ENCODE data around the gene CNTLN. TPM values are rescaled to one million over a fixed set of nuclear protein-coding genes. Genes with fewer than 3 reads are reported as not detected.

Gene CNTLN
- total RNA-seq, 1 donor from 2014 or later, result 7.8 TPM

- Mint-ChIP-seq H3K4me1 (ENCODE audit: low read depth) (peaks cover 24% of the 10 kb centered on the region), H3K4me3 (ENCODE audit: unreplicated experiment) (peak overlapping the region; percentile 89), H3K36me3 (ENCODE audit: low read depth) (no peaks in the 10 kb centered on the region), H3K27me3 (ENCODE audit: low read depth) (no peaks in the 10 kb centered on the region), H3K9me3 (ENCODE audit: low read depth) (no peaks in the 10 kb centered on the region), H3K27ac (ENCODE audit: unreplicated experiment) (peak overlapping the region; percentile 81)
- peak; percentile 26 for TF ChIP-seq CTCF (IDR thresholded peaks at IDR 0.05)
- DNase-seq (ENCODE audit: low spot score), result peak; percentile 77
Measured at GRCh38 chr9:17135295-17136160, 688 bp downstream of the CNTLN start.

- TF ChIP-seq CTCF (IDR thresholded peaks at IDR 0.05), result no peak
- Mint-ChIP-seq H3K4me1 (ENCODE audit: low read depth) (peaks cover 24% of the 10 kb centered on the region), H3K27ac (ENCODE audit: unreplicated experiment) (no peak overlapping the region), H3K27me3 (ENCODE audit: low read depth) (no peaks in the 10 kb centered on the region), H3K9me3 (ENCODE audit: low read depth) (no peaks in the 10 kb centered on the region), H3K4me3 (ENCODE audit: unreplicated experiment) (no peak overlapping the region), H3K36me3 (ENCODE audit: low read depth) (no peaks in the 10 kb centered on the region)
- no peak for DNase-seq (ENCODE audit: low spot score)
Measured at GRCh38 chr9:17137566-17137965, 2.7 kb downstream of the CNTLN start.

- no peak for TF ChIP-seq CTCF (IDR thresholded peaks at IDR 0.05)
- Mint-ChIP-seq H3K36me3 (ENCODE audit: low read depth) (no peaks in the 10 kb centered on the region), H3K4me3 (ENCODE audit: unreplicated experiment) (no peak overlapping the region), H3K27me3 (ENCODE audit: low read depth) (no peaks in the 10 kb centered on the region), H3K4me1 (ENCODE audit: low read depth) (peaks cover 24% of the 10 kb centered on the region), H3K9me3 (ENCODE audit: low read depth) (no peaks in the 10 kb centered on the region), H3K27ac (ENCODE audit: unreplicated experiment) (no peak overlapping the region)
- DNase-seq (ENCODE audit: low spot score), result no peak
Measured at GRCh38 chr9:17138503-17138902, 3.7 kb downstream of the CNTLN start.

GRCh38 chr9:17140418-17140817 is 5.6 kb downstream of the CNTLN start:
- Mint-ChIP-seq H3K27me3 (ENCODE audit: low read depth) (no peaks in the 10 kb centered on the region), H3K4me1 (ENCODE audit: low read depth) (peaks cover 18% of the 10 kb centered on the region)

GRCh38 chr9:17148324-17148723 is 13.5 kb downstream of the CNTLN start:
- Mint-ChIP-seq H3K27ac (ENCODE audit: unreplicated experiment) (no peak overlapping the region), H3K9me3 (ENCODE audit: low read depth) (peaks cover 7% of the 10 kb centered on the region), H3K36me3 (ENCODE audit: low read depth) (peaks cover 18% of the 10 kb centered on the region), H3K4me3 (ENCODE audit: unreplicated experiment) (no peak overlapping the region), H3K27me3 (ENCODE audit: low read depth) (no peaks in the 10 kb centered on the region), H3K4me1 (ENCODE audit: low read depth) (no peaks in the 10 kb centered on the region)
- no peak for TF ChIP-seq CTCF (IDR thresholded peaks at IDR 0.05)
- DNase-seq (ENCODE audit: low spot score), result no peak

More at GRCh38 chr9:17140418-17140817, 5.6 kb downstream of the CNTLN start:
- Mint-ChIP-seq H3K4me3 (ENCODE audit: unreplicated experiment) (no peak overlapping the region), H3K27ac (ENCODE audit: unreplicated experiment) (no peak overlapping the region), H3K36me3 (ENCODE audit: low read depth) (peaks cover 1% of the 10 kb centered on the region), H3K9me3 (ENCODE audit: low read depth) (no peaks in the 10 kb centered on the region)
- no peak for TF ChIP-seq CTCF (IDR thresholded peaks at IDR 0.05)
- DNase-seq (ENCODE audit: low spot score), result no peak
